Stimulated activated CD8-positive, alpha-beta memory T cell treated with anti-CD3 and anti-CD28 coated beads, Interleukin-4, amount 100 ng/mL, for 4 hours (primary cell): Measurements from ENCODE around the gene RAP1A.
A peak's percentile ranks its signal among the peaks of the same experiment; 100 is the strongest.

Source experiments
- DNase-seq, 2 donors: peaks; one replicate each; pipeline ENCODE4 v3.0.0-alpha.2; 2020; ENCODE audit warnings: low read depth in 2 of 2, low spot score in 1 of 2

RAP1A gene

DNA sequence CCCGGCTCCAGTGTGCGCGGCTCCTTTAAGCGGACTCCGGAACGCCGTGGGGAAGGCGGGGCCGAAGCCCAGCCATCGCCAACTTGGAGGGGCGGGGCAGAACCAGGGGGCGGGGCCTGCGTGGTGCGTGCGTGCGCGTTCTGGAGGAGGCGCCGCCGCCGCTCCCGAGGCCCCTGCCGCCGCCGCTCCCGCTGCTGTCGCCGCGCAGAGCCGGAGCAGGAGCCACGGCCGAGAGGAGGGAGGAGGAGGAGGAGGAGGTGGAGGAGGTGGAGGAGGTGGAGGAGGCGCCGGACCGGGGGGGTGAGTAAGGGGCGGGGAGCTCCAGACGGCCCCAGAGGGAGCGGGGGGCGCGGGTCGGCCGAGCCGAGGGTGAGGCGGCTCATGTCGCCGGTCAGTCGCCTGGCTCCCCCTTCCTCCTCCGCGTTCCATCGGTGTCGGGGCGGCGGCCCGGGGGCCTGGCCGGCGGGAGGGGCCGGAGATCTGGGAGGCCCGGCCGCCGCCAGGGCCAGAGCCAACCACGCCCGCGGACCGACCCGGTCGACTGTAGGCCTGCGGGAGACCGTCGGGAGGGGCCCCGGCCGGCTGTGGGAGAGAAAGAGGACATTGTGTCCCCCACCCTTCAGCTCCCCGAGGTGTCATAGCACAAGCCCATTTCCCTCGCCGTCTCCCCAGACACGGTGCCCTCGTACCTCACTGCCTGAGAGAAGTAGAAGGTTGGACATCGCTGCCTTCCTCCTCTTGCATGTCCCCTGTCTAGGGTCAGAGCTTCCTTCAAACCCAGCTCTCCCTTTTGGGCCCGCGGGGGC is at the start of gene RAP1A:
RAP1A (plus strand) TSS at position 155 of the 806 bp plus-strand sequence. CDS start 71,572 bp downstream, outside the sequence.
- peak; percentile 88 to 89 for DNase-seq

DNA sequence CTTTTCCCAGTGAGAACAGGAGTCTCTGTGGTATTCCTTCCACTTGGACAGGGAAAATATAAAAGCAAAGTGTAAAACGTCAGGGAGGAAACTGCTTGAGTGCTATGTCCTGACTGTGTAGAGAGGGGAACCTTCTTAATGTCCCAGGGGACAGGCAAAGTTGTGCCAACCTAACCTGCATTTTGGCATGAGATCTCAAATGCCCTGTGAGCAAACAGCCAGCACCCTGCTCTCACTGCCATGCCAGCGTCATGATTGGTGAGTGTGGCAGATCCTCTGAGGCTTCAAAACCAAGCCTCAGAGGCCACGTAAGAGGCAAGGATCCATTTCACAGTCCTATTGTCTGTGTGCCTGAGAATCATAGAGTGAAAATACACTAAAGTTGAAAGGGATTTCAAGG is 49.7 kb upstream of the RAP1A start:
- no peak for DNase-seq

DNA sequence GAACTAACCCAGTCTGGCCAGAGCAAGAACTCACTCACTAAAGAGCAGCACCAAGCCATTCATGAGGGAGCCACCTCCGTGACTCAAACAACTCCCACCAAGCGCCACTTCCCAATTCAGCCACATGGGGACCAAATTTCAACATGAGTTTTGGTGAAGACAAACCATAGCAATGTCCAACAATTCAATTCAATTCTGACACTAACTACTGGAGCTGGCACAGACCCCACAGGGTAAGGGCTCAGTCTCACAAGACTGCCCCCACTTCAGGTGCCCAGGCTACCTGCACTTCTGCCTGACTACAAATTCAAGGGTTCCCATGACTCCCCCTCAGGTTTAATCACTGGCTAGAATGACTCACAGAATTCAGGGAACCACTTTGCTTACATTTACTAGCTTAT is 48.8 kb upstream of the RAP1A start:
- peak; percentile 1 to 19 for DNase-seq

DNA sequence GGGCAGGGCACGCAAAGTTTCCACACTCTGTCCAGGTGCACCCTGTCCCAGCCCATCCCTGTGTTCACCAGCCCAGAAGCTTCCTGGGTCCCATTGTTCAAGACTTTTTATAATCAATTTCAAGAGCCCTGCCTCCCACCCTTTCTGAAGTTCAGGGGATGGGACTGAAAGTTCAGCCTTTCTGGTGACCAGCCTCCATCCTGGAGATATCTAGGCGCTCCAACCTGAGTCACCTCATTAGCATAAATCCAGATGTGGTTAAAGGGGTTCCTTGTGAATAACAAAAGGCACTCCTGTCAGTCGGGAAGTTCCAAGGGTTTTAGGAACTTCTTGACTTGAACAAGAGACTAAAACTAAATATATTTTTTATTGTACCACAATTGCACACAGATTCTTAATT is 48.4 kb upstream of the RAP1A start:
- DNase-seq, result no peak

DNA sequence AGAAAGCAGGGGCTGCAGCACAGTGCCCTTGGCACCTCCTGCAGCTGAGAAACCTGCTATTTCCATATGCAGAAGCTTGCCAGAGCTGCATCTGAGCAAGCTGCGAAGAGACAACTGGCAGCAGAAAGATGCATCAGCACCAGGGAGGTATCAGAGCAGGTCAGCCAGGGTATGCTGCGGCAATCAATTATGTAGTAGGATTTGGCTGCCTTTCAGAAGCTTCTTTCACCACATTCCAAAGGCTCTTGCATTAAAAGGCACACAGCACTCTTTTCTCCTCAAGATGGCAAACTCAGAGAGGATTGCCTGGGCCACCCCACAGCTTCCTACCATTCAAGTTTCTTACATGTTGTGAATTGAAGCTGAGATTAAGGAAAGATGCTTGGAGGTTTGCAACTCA is 47.6 kb upstream of the RAP1A start:
- no peak for DNase-seq

DNA sequence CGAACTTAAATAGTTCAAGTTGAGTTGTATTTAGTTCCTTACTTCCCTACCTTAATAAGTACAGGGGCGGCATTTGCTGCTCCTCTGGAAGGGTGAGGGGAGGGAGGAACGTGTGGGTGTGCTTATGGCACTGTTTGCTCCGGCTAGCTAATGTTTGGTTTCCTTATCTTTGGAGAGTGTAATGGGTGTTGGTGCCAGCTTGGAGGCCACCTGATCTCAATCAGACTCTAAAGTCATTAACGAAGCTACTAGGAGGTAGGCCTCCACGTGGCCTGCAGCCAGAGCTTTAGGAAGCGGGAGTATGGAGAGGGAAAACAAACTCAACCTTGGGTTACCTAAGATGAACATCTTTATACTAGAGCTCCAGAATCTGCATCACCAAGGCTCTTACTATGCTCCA is 43.0 kb upstream of the RAP1A start:
- DNase-seq, result no peak

DNA sequence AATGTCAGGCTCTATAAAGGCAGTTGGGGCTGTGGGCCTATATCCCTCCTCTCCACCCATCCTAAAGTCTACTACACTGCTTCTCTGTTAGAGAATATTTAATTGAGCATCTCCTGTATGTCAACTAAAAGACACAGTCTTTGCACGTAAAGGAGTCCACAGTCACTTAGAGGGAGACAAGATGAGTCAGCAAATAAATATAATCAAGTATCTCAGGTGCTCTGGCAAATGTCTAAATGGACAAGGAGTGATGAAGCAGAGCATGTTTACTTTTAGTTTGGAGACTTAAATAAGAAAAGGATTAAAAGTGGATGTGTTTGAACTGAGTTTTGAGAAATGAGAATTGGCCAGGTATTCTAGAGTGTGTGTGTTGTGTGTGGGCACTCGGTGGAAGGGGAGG is 41.8 kb upstream of the RAP1A start:
- DNase-seq, result no peak

DNA sequence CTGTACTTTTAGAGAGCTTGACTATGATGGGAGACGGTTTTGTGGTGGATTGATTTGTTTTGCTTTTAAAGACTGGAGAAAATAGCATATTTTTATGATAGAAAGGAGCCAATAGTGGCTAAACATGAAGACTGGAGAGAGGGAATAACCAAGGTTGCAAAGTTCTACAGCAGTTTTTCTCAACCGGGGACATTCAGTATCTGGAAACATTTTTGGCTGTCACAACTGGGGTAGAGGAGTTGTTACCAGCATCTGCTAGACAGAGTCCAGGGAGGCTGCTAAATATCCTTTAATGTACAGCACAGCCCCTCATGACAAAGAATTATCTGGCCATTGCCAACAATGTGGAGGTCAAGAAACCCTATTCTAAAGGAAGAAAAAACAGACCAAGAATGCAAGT is 38.4 kb upstream of the RAP1A start:
- DNase-seq, result no peak

DNA sequence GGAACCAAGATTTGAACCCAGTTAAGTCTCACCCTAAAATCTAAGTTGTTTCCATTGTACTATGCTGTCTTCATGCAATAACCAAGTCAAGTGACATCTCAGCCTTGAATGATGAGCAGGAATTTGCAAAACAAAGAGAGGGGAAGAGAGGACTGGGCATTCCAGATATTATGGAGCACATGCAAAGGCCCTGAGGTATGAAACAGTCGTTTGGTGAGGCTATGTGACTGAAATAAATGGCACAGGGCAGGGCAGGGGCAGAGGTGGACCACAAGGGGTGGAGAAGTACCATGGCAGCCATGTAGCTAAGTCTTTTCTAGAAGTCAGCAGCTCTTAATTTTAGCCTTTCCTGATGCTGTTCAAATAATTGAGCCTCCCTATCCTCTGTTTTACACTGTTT is 37.6 kb upstream of the RAP1A start:
- no peak for DNase-seq

DNA sequence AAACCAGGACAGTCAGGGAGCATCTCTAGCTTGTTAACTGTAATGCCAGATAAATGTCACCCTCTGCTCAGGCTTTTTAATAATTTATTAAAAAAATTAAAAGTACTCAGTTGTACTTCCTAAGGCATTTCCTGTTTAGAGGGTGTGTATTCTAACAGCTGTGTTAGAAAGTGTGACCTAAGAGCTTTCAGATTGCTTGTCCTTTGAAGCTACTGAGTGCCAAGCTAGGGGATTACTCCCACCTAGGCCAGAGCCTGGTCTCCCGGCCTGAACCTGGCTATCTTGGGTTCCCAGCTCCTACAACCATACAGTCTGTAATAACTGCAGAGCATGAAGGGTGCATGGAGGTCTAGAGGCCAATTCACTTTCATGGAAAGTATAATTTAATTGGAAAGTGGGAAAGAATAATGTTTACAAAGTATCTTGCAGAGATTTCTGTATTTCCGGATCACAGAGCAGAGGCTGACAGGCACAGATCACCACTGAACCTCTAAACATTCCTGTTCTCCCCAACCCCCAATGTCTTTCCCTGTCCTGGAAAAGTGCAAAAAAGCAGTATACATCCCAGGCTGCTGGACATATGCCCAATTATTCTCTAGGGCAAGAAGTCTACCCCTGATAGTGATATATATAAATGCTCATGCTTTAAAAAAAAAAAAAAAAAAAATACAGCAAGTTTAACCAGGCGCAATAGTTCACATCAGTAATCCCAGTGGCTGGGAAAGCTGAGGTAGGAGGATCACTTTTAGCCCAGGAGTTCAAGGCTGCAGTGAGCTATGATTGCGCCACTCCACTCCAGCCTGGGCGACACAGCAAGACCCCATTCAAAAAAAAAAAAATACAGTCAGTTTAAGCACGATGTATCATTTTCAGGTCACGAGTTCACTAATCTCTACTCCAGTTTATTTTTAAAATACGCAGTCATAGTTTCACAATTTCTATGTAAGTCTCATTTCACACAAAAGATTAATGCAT is 36.7 kb upstream of the RAP1A start:
- DNase-seq, result no peak

DNA sequence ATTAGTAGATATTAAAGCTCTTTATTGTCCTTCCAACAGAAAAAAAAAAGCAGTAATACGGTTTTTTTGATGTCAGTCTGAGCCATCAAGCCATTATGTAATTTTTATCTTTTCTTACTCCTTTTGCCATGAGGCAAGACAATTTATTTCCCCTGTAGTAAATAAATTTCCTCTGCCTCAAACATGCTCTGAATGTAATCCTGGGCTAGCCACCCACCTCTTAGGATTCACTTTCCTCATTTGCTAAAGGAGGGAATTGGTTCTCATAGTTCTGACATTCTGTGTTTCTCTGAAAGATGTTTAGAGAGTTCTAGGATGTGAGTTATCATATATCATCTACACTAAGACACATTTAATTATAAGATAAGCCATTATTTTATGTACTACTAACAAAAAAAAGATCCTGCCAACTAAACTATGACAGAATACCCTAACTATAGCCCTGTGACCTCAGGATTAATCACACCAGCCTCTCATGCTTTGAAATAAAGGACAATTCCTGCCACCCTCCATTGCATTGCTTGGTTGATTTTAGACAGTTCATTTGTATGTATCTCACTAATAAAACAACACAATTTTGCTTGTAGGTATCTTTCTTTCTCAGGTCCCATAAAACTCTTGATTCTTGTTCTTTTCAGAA is 34.0 kb upstream of the RAP1A start:
- no peak for DNase-seq

DNA sequence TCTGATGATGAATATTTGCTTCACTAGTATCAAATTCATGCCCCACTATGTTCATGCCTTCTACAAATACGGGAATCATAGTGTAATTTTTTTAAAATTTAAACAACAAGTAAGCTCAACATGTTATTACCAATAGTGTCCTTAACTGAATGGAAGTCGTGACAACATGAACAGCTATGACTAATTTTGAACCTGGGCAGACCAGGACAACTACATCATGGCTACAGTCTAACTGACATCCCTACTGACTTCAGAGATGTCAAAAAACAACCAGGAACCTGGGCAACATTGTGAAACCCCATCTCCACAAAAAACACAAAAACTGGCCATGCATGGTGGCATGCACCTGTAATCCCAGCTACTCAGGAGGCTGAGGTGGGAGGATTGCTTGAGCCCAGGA is 33.5 kb upstream of the RAP1A start:
- DNase-seq, result no peak

DNA sequence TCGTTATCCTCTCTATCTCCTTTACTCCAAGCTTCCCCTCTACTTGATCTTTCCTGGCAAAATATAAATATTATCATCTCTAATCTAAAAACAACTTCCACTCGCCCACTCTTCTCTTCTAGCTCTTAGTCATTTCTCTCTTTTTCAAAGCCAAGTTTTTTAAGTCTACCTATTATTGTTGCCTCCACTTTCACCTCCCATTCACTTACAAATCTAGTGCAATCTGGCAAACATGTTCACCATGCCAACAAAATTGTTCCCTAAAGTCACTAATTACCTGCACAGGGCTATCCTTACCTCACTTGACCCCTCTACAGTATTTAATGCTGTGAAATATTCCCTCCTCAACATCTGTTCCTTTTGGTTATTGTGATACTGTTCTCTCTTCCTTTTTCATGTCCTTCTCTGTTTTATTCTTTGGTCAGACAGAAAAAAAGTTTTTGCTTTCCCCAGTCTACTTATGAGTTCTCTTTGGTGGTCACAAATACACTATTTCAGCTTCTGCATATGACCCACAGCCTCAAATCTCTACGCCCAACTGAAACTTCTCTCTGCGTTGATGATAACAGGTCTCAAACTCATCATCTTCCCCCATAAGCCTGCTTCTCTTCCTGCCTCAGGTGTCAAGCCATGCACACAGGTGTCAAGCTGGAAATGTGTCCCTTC is 31.9 kb upstream of the RAP1A start:
- DNase-seq, result no peak

DNA sequence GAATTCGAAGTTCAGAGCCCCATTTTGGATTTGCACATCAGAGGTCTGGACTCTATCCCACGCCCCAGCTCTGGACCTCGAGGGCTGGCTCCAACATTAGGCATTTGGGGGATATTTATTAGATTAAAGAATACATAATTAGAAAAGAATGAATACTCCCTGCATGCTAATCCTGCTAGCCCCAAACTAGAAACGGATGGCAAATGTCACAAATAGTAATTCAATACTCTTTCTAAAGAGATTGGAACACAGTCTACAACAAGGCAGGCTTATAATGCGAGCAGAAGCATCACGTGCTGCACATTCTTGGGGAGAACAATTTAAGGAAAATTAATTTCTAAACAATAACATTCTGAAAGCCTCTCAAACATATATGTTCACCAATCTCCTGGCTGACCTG is 27.7 kb upstream of the RAP1A start:
- DNase-seq, result no peak

DNA sequence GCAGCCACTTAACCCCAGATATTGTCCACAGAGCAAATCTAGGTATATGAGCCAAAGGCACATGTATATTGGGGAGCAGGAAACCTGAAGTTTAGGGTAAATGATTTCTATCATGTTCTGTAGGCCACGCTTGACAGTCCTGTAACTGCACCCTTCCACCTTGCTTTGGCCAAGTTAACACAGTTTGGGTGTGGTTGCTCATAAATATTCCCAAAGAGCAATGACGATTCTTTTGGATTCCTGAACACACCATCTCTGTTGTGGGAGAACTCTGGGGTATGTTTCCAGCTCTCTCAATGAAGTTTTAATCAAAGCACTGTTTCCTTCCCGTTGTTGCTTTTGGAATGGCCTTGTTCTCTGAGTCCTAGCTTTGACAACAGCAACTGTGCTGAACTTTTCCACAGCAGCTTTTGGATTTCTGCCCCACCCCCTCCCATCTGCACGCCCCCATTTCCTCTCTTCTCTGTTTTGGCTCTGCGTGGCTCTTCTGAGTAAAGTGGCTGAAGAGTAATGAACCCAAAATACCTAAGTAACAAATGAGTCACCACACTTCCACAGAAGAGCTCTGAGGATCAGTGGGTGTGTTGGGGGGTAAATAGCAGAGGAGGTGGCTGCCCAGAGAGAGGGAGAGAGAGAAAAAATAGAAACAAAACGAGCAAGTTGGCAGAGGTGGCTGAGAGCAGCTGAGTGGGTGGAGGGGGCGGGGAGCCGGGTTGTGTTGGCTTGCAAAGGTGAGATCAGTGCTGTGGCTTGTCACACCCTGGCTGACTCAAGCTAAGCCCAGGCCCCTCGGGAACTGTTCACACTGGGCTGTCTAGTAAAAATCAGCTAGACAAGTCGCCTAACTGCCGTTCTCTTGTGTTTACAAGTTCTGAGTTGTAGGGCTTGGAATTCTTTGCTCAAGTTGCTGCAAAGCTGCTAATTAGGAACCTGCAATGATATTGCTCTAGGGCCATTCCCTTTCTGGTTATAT is 26.9 kb upstream of the RAP1A start:
- peak; percentile 93 to 97 for DNase-seq

DNA sequence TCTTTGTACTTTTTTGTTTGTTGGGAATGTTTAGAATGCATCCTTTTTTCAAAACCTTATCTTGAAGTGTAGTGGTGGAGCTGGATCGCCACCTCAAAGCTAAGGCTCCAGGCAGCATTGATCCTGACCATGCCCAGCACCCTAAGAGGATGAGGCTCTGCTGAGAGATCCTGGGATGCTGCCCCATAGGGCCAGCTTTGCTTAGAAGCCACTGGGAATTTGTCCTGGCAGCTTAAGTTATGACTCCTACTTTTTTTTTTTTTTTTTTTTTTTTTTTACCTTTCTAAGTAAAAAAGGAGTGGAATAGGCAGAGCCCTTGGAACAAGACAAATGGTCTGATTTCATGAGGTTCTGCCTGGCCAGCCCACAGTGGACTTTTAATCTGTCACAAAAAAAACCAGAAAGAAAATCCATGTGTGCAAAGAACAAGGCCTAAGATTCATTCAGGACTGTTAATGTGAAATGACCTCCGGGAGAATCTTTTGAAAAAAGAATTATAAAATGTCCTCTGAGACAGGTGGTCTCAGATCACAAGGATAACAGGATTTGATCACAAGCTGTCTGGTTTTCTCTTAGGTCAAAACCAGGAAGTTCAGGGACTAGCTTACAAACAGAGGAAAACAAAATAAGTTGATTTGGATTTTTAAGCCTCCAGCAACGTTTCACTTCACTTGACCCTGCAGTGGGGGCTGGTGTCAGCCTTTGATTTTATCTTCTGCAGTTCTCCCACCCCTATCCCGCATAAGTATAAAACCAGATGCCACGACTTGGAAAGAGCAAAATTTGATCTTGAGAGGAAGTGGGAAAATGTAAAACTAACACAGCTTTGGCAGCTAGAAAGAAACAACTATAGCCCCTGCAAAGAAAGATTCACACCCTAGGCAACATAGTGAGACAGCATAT is 25.9 kb upstream of the RAP1A start:
- DNase-seq, result no peak

DNA sequence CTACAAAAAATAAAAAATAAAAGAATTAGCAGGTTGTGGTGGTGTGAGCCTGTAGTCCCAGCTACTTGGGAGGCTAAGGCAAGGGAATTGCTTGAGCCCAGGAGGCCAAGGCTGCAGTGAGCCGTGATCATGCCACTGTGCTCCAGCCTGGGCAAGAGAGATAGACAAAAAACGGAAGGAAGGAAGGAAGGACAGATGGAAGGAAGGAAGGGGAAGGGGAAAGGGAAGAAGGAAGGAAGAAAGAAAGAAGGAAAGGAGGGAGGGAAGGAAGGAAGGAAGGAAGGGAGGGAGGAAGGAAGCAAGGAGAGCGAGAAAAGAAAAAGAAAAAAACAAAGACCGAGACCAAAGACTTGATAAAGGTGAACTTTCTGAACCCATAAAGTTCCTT is 25.3 kb upstream of the RAP1A start:
- DNase-seq, result no peak

DNA sequence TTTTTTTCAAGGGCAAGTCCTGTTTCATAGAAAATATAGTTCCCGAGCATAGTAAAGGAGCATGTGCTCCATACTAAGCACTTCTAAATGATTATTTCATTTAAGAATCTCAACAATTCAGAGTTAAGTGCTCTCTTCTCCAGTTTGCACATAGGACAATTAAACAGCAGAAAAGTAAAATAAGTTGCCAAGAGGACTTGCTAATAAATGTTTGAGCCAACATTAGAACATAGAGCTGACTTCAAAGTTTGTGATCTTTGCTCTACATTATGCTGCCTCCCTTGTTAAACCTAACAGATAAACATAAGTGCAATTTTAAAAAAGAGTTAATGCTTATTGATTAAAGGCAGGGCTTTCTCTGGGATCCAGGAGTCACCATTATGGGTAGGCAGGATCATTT is 23.8 kb upstream of the RAP1A start:
- DNase-seq, result no peak

DNA sequence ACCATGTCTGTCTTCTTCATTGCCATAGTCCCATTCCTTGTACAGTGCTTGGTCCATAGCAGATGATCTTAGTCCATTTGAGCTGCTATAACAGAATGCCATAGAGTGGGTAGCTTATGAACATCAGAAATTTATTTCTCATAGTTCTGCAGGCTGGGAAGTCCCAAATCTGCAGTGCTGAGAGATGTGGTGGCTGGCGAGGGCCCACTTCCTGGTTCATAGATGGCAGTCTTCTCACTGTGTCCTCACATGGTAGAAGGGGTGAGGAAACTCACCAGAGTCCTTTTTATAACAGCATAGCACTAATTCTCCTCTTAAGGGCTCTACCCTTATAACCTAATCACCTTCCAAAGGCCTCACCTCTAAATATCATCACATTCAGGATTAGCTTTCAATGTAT is 23.1 kb upstream of the RAP1A start:
- DNase-seq, result peak in 1 of 2 donors; percentile 47
